GM19043 (cell line): ENCODE data around the gene MMP17.

Experiments used
- ATAC-seq: cut with Tn5 transposase; IDR thresholded peaks from one replicate; pipeline ENCODE4 v1.9.1; 2021; ENCODE audit warnings: low read depth; ENCODE audit not compliant: unreplicated experiment

MMP17 gene

DNA sequence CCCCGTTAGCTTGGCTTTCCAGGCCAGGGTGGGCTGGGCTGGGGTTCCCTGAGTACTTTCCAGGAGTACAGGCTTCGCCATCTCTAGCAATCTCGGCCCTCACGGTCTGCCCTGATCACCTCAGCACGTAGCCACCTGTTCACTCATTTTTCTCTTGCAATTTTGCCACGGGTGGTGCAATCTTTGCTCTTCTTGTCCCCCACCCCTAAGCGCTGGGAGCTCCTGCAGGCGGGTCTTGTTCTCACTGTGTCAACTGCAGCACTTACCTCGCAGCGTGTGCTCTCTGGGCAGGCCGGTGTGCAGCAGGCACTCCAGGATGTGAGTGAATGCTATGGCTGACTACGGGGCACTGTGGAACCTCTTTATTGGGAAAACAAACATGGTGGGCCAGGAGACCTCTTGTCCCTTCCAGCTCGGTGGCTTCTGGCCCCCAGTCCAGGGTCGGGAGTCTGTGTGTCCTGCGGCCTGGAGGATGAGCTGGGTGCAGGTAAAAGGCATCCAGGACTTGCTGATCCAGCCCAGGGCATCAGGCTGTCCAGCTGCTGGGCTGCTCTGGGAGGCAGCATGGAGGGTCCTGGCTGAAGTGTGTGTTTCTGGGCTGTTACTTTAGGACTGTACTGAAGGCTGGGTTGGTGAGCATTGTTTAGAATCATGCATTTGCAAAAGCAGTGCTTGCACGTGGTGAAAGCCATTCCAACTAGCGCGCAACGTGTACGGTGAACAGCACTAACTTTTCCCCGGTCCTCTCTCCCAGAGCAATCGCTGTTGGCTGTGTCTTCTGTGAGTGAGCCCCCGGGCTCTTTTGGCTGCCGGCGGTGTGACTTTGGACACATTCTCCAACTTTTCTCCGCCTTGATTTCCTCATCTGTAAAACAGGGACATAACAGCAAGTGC lies 64.8 kb downstream of the MMP17 start:
- no peak for ATAC-seq

DNA sequence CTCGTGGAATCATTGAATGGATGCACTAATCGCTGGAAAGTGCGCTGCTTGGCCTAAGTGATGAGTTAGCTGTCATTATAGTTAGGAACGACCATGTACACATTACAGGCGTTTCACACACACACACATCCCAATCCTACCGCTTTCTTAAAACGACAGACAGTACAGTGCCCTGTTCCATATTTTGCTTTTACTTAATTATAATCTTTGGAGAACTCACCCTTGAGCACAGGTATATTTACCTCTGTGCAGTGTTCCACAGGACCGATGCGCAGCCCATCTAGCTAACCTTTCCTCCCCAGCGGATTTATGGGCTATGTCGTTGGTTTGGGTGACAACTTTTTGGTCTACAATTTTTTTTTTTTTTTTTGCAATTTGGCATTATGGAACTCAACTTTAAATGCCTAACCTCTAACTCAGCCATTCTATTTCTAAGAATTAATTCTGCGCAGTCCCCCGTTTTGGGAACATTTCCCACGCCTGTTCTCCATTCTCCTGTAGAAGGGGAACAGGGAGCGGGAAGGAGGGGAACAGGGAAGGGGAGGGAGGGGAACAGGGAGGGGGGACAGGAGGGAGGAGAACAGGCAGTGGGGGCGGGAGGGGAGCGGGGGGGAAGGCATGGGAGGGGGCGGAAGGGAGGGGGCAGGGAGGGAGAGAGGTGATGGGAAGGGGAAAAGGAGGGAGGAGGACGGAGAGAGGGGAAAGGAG lies 65.6 kb downstream of the MMP17 start:
- ATAC-seq: no peak

DNA sequence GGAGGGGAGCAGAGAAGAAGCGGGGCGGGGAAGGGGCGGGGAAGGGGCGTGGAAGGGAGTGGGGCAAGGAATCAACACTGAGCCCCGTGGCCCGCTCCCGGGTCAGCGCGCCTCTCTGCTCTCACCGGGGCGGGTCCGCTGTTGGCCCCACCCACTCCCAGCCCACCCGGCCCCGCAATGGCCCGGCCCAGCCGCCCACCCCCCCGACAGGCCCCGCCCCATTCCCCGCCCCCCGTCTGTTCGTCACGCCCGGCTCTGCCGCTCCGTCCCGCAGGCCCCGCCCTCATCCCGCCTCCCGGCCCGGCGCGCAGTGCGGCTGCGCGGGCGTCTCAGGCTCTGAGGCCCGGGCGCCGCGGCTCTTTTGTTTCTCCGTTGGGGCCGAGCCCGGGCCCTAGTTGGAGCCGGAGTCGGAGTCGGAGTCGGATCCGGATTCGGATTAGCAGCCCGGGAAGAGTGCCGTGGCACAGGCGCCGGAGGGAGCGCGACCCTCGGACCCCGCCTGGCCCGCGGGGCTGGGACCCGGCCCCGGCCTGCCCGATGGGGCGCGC lies 66.2 kb downstream of the MMP17 start, which contains the start of gene ULK1:
Gene ULK1, plus strand, starts transcription at position 310 of the 548 bp plus-strand sequence. CDS start 380 bp downstream, outside the sequence.
- ATAC-seq: peak; percentile 69

DNA sequence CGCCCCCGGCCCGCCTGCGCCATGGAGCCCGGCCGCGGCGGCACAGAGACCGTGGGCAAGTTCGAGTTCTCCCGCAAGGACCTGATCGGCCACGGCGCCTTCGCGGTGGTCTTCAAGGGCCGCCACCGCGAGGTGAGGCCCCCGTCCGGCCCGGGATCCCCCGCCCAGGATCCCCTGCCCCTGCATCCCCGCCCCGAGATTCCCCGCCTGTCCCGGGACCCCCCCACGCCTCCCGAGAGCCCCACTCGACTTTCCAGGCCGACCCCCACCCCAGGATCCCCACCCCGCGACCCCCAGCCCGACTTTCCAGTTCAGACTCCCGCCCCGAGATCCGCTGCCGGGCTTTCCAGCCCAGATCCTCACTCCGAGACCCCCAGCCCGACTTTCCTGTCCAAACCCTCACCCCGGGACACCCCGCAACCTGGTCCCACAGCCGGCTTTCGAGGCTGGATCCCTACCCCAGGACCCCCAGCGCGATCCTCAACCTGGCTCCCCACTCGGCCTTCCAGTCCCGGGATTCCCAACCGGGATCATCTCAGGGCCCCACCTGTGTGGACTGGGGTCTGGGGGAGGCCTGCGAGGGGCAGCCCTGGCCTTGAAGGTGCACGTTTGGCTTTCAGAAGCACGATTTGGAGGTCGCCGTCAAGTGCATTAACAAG lies 66.9 kb downstream of the MMP17 start:
- no peak for ATAC-seq

DNA sequence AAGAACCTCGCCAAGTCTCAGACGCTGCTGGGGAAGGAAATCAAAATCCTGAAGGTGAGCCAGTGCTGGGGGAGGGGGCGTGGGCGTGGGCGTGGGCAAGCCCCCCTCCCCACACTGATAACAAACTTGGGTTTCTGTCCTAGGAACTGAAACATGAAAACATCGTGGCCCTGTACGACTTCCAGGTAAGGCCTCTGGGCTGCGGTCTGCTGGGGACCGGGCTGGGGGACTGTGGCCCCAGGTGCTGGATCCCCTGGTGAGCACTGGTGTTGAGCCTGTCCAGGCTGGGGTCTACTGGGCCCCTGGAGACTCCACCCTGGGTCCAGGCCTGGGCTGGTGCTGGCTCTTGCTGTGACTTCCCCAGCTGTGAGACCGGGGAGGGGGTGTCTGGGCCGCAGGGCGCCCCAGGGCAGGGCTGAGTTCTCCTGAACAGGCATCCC lies 67.5 kb downstream of the MMP17 start:
- peak; percentile 6 for ATAC-seq

DNA sequence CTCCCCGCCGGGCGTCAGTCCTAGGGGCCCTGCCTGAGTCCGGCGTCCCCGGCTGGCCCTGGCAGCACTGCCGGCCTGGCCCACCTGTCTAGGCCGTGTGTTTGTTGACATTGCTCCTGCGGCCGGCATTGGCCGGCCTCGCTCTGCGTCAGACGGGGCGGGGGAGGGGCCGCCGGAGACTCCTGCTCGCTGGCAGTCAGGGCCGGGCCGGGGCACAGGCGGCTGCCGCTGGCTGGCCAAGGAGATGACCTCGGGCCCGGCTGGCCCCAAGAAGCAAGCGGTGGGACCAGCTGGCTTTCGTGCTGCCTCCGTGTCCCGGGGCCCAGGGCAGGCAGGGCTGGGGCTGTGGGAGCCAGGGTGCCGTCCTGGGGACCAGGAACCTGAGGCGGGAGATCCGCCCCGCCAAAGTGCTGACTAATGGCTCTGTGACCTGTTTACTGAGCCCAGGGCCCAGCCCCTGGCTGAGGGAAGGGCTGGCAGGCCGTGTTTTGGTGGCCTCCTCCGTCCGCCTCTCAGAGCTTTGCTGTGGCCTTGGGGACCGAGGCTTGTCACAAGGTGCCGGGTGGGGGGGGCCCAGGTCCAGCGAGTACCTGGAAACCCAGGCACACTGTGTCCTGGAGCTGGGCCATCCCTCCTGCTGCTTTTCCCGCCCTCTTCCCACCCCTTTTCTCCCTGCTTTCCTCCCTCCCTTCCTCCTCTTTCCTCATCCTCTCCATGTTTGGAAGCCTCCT lies 68.1 kb downstream of the MMP17 start:
- peak; percentile 59 for ATAC-seq

DNA sequence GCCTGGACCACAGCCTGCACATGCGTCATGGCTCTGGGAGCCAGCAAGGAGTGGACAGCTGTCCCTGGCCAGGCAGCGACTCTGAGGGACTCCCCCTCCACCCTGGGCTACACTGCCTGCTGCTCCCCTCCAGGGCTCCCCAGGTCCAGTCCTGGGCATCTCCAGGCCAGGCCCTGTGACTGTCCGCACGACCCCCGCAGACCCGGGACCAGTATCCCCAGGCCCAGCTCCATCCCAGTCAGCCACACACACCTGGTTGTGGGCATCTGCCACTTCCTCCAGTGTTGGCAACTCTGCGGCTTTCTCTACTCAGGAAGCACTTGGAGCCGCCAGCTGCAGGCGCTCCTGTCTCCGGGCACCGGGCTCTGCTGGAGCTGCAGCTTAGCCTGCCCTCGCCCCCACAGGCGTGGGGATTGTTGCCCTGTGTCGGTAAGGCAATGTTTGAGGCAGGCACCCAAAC lies 68.6 kb downstream of the MMP17 start:
- ATAC-seq: no peak

DNA sequence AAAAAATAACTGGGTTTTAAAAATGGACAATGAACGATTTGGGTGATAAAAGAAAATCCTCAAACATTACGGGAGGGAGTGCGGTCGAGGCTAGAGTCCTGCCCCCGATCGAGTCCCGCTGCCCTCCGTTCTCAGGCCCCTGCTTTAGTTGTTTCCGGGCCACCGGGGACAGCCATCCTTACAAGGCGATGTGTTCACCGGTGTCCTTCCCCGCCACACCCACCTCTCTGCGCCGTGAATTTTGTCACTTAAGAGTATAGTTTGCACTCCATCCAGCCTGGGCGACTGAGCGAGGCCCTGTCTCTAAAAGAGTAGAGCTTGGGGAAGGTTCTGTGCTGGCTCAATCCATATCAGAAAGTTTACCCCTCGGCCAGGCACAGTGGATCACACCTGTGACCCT lies 69.1 kb downstream of the MMP17 start:
- ATAC-seq: no peak

DNA sequence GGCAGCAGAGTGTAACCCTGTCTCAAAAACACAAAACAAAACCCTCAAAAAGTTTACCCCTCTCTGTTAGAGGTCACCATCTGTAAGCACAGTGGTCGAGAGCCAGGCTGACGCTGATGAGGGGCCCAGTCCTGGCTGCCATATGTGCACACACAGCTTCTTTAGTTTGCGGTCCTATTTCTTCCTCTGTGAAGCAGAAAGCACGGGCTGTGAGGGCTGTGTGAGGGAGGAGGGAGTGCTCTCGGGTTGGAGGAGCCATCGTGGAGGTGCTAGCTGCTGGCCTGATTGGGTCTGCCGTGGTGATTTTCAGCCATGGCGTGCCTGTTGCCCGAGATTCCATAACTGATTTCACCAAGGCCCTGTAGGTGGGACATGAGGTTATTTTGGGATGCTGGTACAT lies 69.7 kb downstream of the MMP17 start:
- ATAC-seq: no peak

DNA sequence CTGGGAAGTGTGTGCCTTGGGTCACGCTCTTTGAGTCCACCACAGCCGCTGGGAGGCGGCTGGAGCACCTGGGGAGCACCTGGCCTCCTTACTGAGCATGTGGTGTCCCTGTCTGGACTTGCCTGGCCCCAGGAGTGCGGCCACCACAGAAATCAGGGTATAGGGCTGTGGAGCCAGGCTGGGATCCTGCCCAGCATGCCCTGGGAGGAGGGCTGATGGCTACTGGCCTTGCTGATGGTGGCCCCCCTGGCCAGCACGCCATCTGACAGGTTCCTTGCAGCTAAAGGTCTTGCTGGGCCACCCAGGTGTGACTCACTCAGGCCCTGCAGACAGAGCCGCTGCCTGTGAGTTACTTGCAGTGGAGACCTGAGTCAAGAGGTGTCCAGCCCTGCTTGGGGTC lies 72.2 kb downstream of the MMP17 start:
- ATAC-seq: no peak
